Subcutaneous preadipocyte (primary cell): ENCODE measurements around the gene H1-8. TPM values are rescaled to one million over a fixed set of nuclear protein-coding genes. Genes with fewer than 3 reads are reported as not detected.

ENCODE experiments used
- small RNA-seq: library from RNA; depleted of rRNA; stranded (forward); fragments of <200 nt; gene quantifications from one replicate; pipeline ENCODE3, GENCODE V24; 2012
- total RNA-seq: library from RNA; depleted of rRNA; stranded (reverse); fragments of >200 nt; gene quantifications from 2 replicates; pipeline ENCODE4 v1.2.3, GENCODE V29; 2012

H1-8 gene, protein sequence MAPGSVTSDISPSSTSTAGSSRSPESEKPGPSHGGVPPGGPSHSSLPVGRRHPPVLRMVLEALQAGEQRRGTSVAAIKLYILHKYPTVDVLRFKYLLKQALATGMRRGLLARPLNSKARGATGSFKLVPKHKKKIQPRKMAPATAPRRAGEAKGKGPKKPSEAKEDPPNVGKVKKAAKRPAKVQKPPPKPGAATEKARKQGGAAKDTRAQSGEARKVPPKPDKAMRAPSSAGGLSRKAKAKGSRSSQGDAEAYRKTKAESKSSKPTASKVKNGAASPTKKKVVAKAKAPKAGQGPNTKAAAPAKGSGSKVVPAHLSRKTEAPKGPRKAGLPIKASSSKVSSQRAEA
- not detected in 2 replicates for total RNA-seq

DNA sequence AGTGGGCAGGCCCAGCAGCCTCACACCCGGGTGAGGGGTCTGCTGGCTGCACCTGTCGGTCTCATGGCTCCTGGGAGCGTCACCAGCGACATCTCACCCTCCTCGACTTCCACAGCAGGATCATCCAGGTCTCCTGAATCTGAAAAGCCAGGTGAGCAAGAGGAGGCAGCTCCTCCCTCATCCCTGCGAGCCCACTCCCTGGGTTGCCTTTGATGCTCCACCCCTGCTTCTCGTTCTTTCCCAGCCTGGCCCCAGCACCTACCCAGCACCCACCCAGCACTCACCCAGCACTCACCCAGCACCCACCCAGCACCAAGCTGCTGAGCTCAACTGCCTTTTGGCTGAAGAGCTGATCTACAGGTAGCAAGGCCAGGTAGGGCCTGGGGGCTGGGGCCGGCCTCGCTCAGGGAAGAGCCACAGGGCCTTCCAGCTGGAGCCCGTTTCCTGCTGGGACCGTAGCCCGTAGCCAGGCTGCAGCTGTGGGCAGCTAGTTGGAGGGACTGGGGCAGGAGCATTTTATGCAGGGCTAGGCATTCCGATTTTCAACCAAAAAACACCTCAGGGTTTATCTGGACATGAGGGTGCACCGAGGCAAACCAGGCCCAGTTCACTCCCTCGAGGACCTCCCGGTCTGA is at the start of gene H1-8:
Gene H1-8 (plus strand): TSS at position 20 of the 635 bp plus-strand sequence. CDS start 44 bp downstream, at position 64.

DNA sequence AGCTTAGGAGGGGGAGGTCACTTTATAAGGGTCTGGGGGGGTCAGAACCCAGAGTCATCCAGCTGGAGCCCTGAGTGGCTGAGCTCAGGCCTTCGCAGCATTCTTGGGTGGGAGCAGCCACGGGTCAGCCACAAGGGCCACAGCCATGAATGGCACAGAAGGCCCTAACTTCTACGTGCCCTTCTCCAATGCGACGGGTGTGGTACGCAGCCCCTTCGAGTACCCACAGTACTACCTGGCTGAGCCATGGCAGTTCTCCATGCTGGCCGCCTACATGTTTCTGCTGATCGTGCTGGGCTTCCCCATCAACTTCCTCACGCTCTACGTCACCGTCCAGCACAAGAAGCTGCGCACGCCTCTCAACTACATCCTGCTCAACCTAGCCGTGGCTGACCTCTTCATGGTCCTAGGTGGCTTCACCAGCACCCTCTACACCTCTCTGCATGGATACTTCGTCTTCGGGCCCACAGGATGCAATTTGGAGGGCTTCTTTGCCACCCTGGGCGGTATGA is 14.3 kb upstream of the H1-8 start, which contains the start of gene RHO:
Gene RHO (plus strand): TSS at position 51 of the 512 bp plus-strand sequence. CDS start 95 bp downstream, at position 146.

Small RNA genes lying within 50 kb of the gene (small RNA-seq; reads per million reads assigned to genes)
- not detected for gene RN7SL752P

Other genes starting within 250 kb of the H1-8 start
- under 0.01 TPM in 1 of 2 replicates, not detected in the other for gene EFCAB12, start 114.5 kb upstream of the H1-8 start, total RNA-seq
- gene MBD4, start 103.2 kb upstream of the H1-8 start, total RNA-seq, result 22.4 and 23.5 TPM in 2 replicates
- 19.9 and 22.4 TPM in 2 replicates for gene IFT122, start 103.0 kb upstream of the H1-8 start, total RNA-seq
- gene RHO, start 14.5 kb upstream of the H1-8 start, total RNA-seq, result not detected in 2 replicates
- gene PLXND1, start 63.5 kb downstream of the H1-8 start, total RNA-seq, result 69.0 and 94.1 TPM in 2 replicates